GM23338 (cell line): ENCODE measurements around the gene LOXHD1. TPM values are rescaled to one million over a fixed set of nuclear protein-coding genes. Genes with fewer than 3 reads are reported as not detected.

Experiments
- ATAC-seq: fragments of 200-7000 bp; cut with Tn5 transposase; 3 replicates; pipeline ENCODE4 v1.9.1; 2020
- DNase-seq: peaks from one replicate; pipeline ENCODE4 v3.0.0-alpha.2; 2015; ENCODE audit warnings: low spot score
- H2AFZ ChIP-seq: fragments of 200-600 bp; sonication (generic); 2 replicates; pipeline ENCODE4 v1.8.0; 2016; ENCODE audit warnings: antibody characterized with exemption, mild to moderate bottlenecking, moderate library complexity
- H3F3A ChIP-seq: fragments of 200-600 bp; sonication (generic); replicated peaks from 2 replicates; pipeline ENCODE4 v1.8.0; 2017; ENCODE audit warnings: antibody characterized with exemption, mixed run types, low read depth
- H3K27ac ChIP-seq: fragments of 200-600 bp; sonication (generic); 2 replicates; pipeline ENCODE4 v1.6.1; 2016; ENCODE audit warnings: low read depth
- H3K27me3 ChIP-seq: fragments of 200-600 bp; sonication (generic); 2 replicates; pipeline ENCODE4 v1.8.0; 2016; ENCODE audit warnings: mild to moderate bottlenecking, mixed run types, moderate library complexity; ENCODE audit not compliant: insufficient read depth
- H3K36me3 ChIP-seq: fragments of 200-600 bp; sonication (generic); 2 replicates; pipeline ENCODE4 v1.8.0; 2016; ENCODE audit warnings: mild to moderate bottlenecking; ENCODE audit not compliant: insufficient read depth
- H3K4me1 ChIP-seq: fragments of 200-600 bp; sonication (generic); 2 replicates; pipeline ENCODE4 v1.8.0; 2016; ENCODE audit warnings: mild to moderate bottlenecking, moderate library complexity; ENCODE audit not compliant: insufficient read depth
- H3K4me2 ChIP-seq: fragments of 200-600 bp; sonication (generic); 2 replicates; pipeline ENCODE4 v1.7.1; 2017; ENCODE audit warnings: mixed run types
- H3K4me3 ChIP-seq: fragments of 200-600 bp; sonication (generic); 2 replicates; pipeline ENCODE4 v1.6.1; 2016; ENCODE audit warnings: mixed run types
- H3K79me2 ChIP-seq: fragments of 200-600 bp; sonication (generic); replicated peaks from 2 replicates; pipeline ENCODE4 v1.8.0; 2017; ENCODE audit warnings: mild to moderate bottlenecking; ENCODE audit not compliant: insufficient read depth
- H3K9me2 ChIP-seq: fragments of 200-600 bp; sonication (generic); 2 replicates; pipeline ENCODE4 v1.8.0; 2017; ENCODE audit not compliant: insufficient read depth
- H4K20me1 ChIP-seq: fragments of 200-600 bp; sonication (generic); replicated peaks from 2 replicates; pipeline ENCODE4 v1.8.0; 2017; ENCODE audit warnings: mild to moderate bottlenecking; ENCODE audit not compliant: insufficient read depth
- H3K27ac Mint-ChIP-seq: 2 replicates; pipeline ENCODE4 v1.8.0; 2020; ENCODE audit warnings: inconsistent platforms, mild to moderate bottlenecking, moderate library complexity, mixed read lengths
- H3K27me3 Mint-ChIP-seq: 3 replicates; pipeline ENCODE4 v1.8.0; 2022; ENCODE audit warnings: low read depth, mild to moderate bottlenecking, moderate library complexity, mixed read lengths, inconsistent platforms; ENCODE audit not compliant: insufficient read depth, poor library complexity
- H3K36me3 Mint-ChIP-seq: 3 replicates; pipeline ENCODE4 v1.8.0; 2021; ENCODE audit warnings: low read depth, mild to moderate bottlenecking, inconsistent platforms, moderate library complexity, mixed read lengths
- H3K4me1 Mint-ChIP-seq: 3 replicates; pipeline ENCODE4 v1.8.0; 2020; ENCODE audit warnings: mild to moderate bottlenecking, inconsistent platforms, mixed read lengths
- H3K4me3 Mint-ChIP-seq: 3 replicates; pipeline ENCODE4 v1.8.0; 2021; ENCODE audit warnings: moderate library complexity, mild to moderate bottlenecking, inconsistent platforms, mixed read lengths
- H3K9me3 Mint-ChIP-seq: 3 replicates; pipeline ENCODE4 v1.8.0; 2020; ENCODE audit warnings: moderate library complexity, mild to moderate bottlenecking, inconsistent platforms, mixed read lengths
- EZH2 ChIP-seq: fragments of 200-600 bp; sonication (generic); IDR thresholded peaks from one replicate; pipeline ENCODE4 v1.8.0; 2017; ENCODE audit warnings: antibody characterized with exemption, mild to moderate bottlenecking, low read depth; ENCODE audit not compliant: unreplicated experiment
- EZH2phosphoT487 ChIP-seq: fragments of 200-600 bp; sonication (generic); IDR thresholded peaks from one replicate; pipeline ENCODE4 v1.8.1; 2018; ENCODE audit warnings: antibody characterized with exemption; ENCODE audit not compliant: unreplicated experiment
- JUNB ChIP-seq: IDR thresholded peaks from one replicate; pipeline ENCODE4 v1.6.1; 2016; ENCODE audit warnings: antibody characterized with exemption; ENCODE audit not compliant: unreplicated experiment
- POLR2AphosphoS5 ChIP-seq: IDR thresholded peaks from 2 replicates; pipeline ENCODE4 v1.6.1; 2016; ENCODE audit warnings: antibody characterized with exemption, low read depth
- ZNF331 ChIP-seq: fragments of 250-450 bp; sonication (Bioruptor Pico); IDR thresholded peaks from 2 replicates; pipeline ENCODE4 v1.5.0; 2020; ENCODE audit warnings: low read depth, mild to moderate bottlenecking, moderate library complexity
- ZNF462 ChIP-seq: fragments of 250-450 bp; sonication (Bioruptor Pico); IDR thresholded peaks from 2 replicates; pipeline ENCODE4 v1.5.0; 2020; ENCODE audit warnings: mild to moderate bottlenecking, moderate library complexity
- polyA plus RNA-seq: library from polyadenylated mRNA; unstranded; fragments of >200 nt; fragmentation: Nextera tagmentation; extraction: Ambion mirVana; gene quantifications from 2 replicates; pipeline ENCODE4 v1.2.1, GENCODE V29; 2016
- total RNA-seq: library from RNA; depleted of rRNA; stranded (reverse); fragments of >200 nt; shearing (Covaris generic); gene quantifications from 2 replicates; pipeline ENCODE4 v1.2.3, GENCODE V29; 2014
- TF ChIP-seq, protein P1 (sequence below), 2 experiments: fragments of 200-600 bp in 1 of 2; sonication (generic) in 1 of 2; conservative IDR thresholded peaks; 2 replicates each; pipeline versions ENCODE4 v1.5.1 to v1.6.1; 2016 to 2017; ENCODE audit warnings: antibody characterized with exemption in 2 of 2, low read depth in 2 of 2, mild to moderate bottlenecking in 2 of 2, moderate library complexity in 1 of 2
- TF ChIP-seq, protein P2 (sequence below): IDR thresholded peaks from 2 replicates; pipeline ENCODE4 v1.6.1; 2016; ENCODE audit warnings: antibody characterized with exemption

LOXHD1 gene
- total and polyA plus RNA-seq, 2 experiments from 2014 or later, result 0.17 TPM; not detected in 1

- Histone ChIP-seq H3K4me1 (peaks cover 16% of the 10 kb centered on the region; the same call in 1 of the 2 replicates), H3K9me2 (no peaks in the 10 kb centered on the region), H3K27ac (no peak overlapping the region; the same call in 1 of the 2 replicates), H2AFZ (peak overlapping the region; percentile 19; the same call in 1 of the 2 replicates), H4K20me1 (no peaks in the 10 kb centered on the region), H3K79me2 (no peaks in the 10 kb centered on the region), H3F3A (no peaks in the 10 kb centered on the region), H3K4me2 (0 out of 2 replicates have a peak overlapping the region, but pooled peaks have one; percentile 37), H3K36me3 (no peaks in the 10 kb centered on the region), H3K4me3 (no peak overlapping the region), H3K27me3 (no peaks in the 10 kb centered on the region)
- H3K36me3 Mint-ChIP-seq, result no peaks in the 10 kb centered on the region
- H3K4me3 Mint-ChIP-seq, result no peak overlapping the region
- H3K9me3 Mint-ChIP-seq, result no peaks in the 10 kb centered on the region; the same call in 2 of the 3 replicates
- no peak for TF ChIP-seq POLR2AphosphoS5
- TF ChIP-seq, protein P1, sequence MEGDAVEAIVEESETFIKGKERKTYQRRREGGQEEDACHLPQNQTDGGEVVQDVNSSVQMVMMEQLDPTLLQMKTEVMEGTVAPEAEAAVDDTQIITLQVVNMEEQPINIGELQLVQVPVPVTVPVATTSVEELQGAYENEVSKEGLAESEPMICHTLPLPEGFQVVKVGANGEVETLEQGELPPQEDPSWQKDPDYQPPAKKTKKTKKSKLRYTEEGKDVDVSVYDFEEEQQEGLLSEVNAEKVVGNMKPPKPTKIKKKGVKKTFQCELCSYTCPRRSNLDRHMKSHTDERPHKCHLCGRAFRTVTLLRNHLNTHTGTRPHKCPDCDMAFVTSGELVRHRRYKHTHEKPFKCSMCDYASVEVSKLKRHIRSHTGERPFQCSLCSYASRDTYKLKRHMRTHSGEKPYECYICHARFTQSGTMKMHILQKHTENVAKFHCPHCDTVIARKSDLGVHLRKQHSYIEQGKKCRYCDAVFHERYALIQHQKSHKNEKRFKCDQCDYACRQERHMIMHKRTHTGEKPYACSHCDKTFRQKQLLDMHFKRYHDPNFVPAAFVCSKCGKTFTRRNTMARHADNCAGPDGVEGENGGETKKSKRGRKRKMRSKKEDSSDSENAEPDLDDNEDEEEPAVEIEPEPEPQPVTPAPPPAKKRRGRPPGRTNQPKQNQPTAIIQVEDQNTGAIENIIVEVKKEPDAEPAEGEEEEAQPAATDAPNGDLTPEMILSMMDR (conservative IDR thresholded peaks at IDR 0.05; ENCODE audit: low read depth in 2 of 2), result peak; percentile 76 to 81
- peak; percentile 81 for DNase-seq
- H3K4me1 Mint-ChIP-seq, result peaks cover 12% of the 10 kb centered on the region
- no peak overlapping the region for H3K27ac Mint-ChIP-seq
- peak; percentile 78 for ATAC-seq
- peaks cover 5% of the 10 kb centered on the region for H3K27me3 Mint-ChIP-seq
Measured at GRCh38 chr18:46481048-46481846, 175.8 kb downstream of the LOXHD1 start.

GRCh38 chr18:46480226-46480625 lies 176.8 kb downstream of the LOXHD1 start:
- H3K4me3 Mint-ChIP-seq, result no peak overlapping the region
- no peak overlapping the region for H3K27ac Mint-ChIP-seq
- Histone ChIP-seq H3K27me3 (no peaks in the 10 kb centered on the region), H3K79me2 (no peaks in the 10 kb centered on the region), H3K36me3 (no peaks in the 10 kb centered on the region), H3K9me2 (no peaks in the 10 kb centered on the region), H4K20me1 (no peaks in the 10 kb centered on the region), H3K4me1 (peaks cover 13% of the 10 kb centered on the region; the same call in 1 of the 2 replicates), H3K27ac (no peak overlapping the region), H3F3A (no peaks in the 10 kb centered on the region), H3K4me3 (no peak overlapping the region), H2AFZ (no peak overlapping the region), H3K4me2 (no peak overlapping the region)
- ATAC-seq (no peak), DNase-seq (no peak)
- H3K9me3 Mint-ChIP-seq, result no peaks in the 10 kb centered on the region; the same call in 2 of the 3 replicates
- H3K27me3 Mint-ChIP-seq, result peaks cover 5% of the 10 kb centered on the region
- peaks cover 16% of the 10 kb centered on the region for H3K4me1 Mint-ChIP-seq
- H3K36me3 Mint-ChIP-seq, result no peaks in the 10 kb centered on the region
- TF ChIP-seq ZNF331 (CRISPR knock-in tag) (no peak), POLR2AphosphoS5 (no peak), ZNF462 (no peak), EZH2phosphoT487 (no peak), JUNB (no peak), EZH2 (no peak)
- TF ChIP-seq, protein P1 (conservative IDR thresholded peaks at IDR 0.05; ENCODE audit: low read depth in 2 of 2), result no peak
- TF ChIP-seq, protein P2, sequence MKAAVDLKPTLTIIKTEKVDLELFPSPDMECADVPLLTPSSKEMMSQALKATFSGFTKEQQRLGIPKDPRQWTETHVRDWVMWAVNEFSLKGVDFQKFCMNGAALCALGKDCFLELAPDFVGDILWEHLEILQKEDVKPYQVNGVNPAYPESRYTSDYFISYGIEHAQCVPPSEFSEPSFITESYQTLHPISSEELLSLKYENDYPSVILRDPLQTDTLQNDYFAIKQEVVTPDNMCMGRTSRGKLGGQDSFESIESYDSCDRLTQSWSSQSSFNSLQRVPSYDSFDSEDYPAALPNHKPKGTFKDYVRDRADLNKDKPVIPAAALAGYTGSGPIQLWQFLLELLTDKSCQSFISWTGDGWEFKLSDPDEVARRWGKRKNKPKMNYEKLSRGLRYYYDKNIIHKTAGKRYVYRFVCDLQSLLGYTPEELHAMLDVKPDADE, result no peak
